ENCODE measurements around the gene CASZ1. TPM values are rescaled to one million over a fixed set of nuclear protein-coding genes. Genes with fewer than 3 reads are reported as not detected.

CASZ1 gene
- polyA plus RNA-seq, 1 experiment: 0.06 TPM

GRCh38 chr1:10833630-10834557 lies 37.4 kb upstream of the CASZ1 start:
- CTCF ChIA-PET: no interaction called here
- DNase-seq (ENCODE audit: low read depth, low spot score): no peak
- TF ChIP-seq, protein P1, sequence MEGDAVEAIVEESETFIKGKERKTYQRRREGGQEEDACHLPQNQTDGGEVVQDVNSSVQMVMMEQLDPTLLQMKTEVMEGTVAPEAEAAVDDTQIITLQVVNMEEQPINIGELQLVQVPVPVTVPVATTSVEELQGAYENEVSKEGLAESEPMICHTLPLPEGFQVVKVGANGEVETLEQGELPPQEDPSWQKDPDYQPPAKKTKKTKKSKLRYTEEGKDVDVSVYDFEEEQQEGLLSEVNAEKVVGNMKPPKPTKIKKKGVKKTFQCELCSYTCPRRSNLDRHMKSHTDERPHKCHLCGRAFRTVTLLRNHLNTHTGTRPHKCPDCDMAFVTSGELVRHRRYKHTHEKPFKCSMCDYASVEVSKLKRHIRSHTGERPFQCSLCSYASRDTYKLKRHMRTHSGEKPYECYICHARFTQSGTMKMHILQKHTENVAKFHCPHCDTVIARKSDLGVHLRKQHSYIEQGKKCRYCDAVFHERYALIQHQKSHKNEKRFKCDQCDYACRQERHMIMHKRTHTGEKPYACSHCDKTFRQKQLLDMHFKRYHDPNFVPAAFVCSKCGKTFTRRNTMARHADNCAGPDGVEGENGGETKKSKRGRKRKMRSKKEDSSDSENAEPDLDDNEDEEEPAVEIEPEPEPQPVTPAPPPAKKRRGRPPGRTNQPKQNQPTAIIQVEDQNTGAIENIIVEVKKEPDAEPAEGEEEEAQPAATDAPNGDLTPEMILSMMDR (IDR thresholded peaks at IDR 0.05; ENCODE audit: low read depth, low read length): no peak
- H3K9me3 ChIP-seq (ENCODE audit: control insufficient read depth, insufficient read depth, low read length): peaks cover 4% of the 10 kb centered on the region; the same call in 1 of the 2 replicates
- peaks cover 34% of the 10 kb centered on the region for H3K27me3 ChIP-seq (ENCODE audit: control insufficient read depth, insufficient read depth, low read length)
- no peak overlapping the region for H3K4me3 ChIP-seq (ENCODE audit: low read depth, low read length)
- POLR2A ChIA-PET: no interaction called here
- H3K27ac ChIP-seq (ENCODE audit: low read depth, low read length): no peak overlapping the region

- Histone ChIP-seq H3K27ac (ENCODE audit: low read depth, low read length) (no peak overlapping the region), H3K9me3 (ENCODE audit: control insufficient read depth, insufficient read depth, low read length) (peaks cover 4% of the 10 kb centered on the region; the same call in 1 of the 2 replicates), H3K27me3 (ENCODE audit: control insufficient read depth, insufficient read depth, low read length) (peaks cover 38% of the 10 kb centered on the region), H3K4me3 (ENCODE audit: low read depth, low read length) (no peak overlapping the region)
- CTCF ChIA-PET: no interaction called here
- no peak for DNase-seq (ENCODE audit: low read depth, low spot score)
- TF ChIP-seq, protein P1 (IDR thresholded peaks at IDR 0.05; ENCODE audit: low read depth, low read length): no peak
- POLR2A ChIA-PET: no interaction called here
Observed at GRCh38 chr1:10832703-10833102, 36.3 kb upstream of the CASZ1 start.

- no peak for DNase-seq (ENCODE audit: low read depth, low spot score)
- ChIA-PET POLR2A (no interaction called here), CTCF (no interaction called here)
- H3K27me3 ChIP-seq (ENCODE audit: control insufficient read depth, insufficient read depth, low read length): peaks cover 37% of the 10 kb centered on the region
- H3K9me3 ChIP-seq (ENCODE audit: control insufficient read depth, insufficient read depth, low read length): peaks cover 4% of the 10 kb centered on the region; the same call in 1 of the 2 replicates
- H3K4me3 ChIP-seq (ENCODE audit: low read depth, low read length): no peak overlapping the region
- TF ChIP-seq, protein P1 (IDR thresholded peaks at IDR 0.05; ENCODE audit: low read depth, low read length): no peak
- no peak overlapping the region for H3K27ac ChIP-seq (ENCODE audit: low read depth, low read length)
Observed at GRCh38 chr1:10830961-10831668, 34.7 kb upstream of the CASZ1 start.

DNA sequence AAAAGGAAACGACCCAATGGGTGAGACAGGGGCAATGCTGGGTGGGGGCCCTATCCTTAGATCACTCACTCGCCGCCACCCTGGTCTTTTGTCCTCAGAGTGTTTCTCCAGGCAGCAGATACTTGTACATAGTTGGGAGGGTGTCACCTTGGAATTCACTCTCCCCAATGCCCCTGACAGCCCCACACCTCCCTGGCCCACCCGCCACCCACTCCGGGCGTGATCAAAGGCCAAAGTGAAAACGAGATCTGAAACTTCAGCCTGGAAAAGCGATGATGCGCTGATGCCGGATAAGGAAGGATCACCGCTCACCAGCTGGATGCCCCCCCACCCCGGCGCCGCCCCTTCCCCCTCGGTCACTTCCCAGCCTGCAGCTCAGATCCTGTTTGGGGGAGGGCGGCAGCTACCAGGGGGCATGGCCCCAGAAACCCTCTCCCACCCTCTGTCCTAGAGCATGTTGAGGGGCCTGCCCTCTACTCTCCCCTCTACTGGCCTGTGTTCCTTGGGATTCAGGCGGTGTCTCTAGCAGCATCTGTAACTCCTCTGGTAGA lies 33.6 kb upstream of the CASZ1 start:
- TF ChIP-seq, protein P1 (IDR thresholded peaks at IDR 0.05; ENCODE audit: low read depth, low read length): no peak
- CTCF ChIA-PET: interaction anchor here (0.6 to 0.9 kb wide), 2 partner anchors 88 to 308 kb away, joined by 4 to 10 read pairs; no protein-coding TSS in a partner anchor
- peaks cover 28% of the 10 kb centered on the region for H3K27me3 ChIP-seq (ENCODE audit: control insufficient read depth, insufficient read depth, low read length)
- no peak overlapping the region for H3K4me3 ChIP-seq (ENCODE audit: low read depth, low read length)
- DNase-seq (ENCODE audit: low read depth, low spot score): no peak
- H3K27ac ChIP-seq (ENCODE audit: low read depth, low read length): no peak overlapping the region
- POLR2A ChIA-PET: no interaction called here
- H3K9me3 ChIP-seq (ENCODE audit: control insufficient read depth, insufficient read depth, low read length): no peaks in the 10 kb centered on the region; the same call in 1 of the 2 replicates
